Activated CD8-positive, alpha-beta memory T cell treated with anti-CD3 and anti-CD28 coated beads for 36 hours (primary cell): Measurements from ENCODE around the gene RAD51AP2. TPM values are rescaled to one million over a fixed set of nuclear protein-coding genes. Genes with fewer than 3 reads are reported as not detected.
"Not testable (repeated sequence)": the region's sequence is repeated elsewhere in the genome, so short reads cannot be mapped to it uniquely, and the experiment has no call there.

Experiments used
- CTCF ChIA-PET: fragments of 350-600 bp; sonication (Branson Sonifier 250); formaldehyde crosslinking; loops from one replicate; lab custom pipeline; 2021; ENCODE audit warnings: antibody characterized with exemption; lab: Charles Lee
- POLR2A ChIA-PET: fragments of 350-600 bp; sonication (Branson Sonifier 250); formaldehyde crosslinking; loops from one replicate; lab custom pipeline; 2021; ENCODE audit warnings: antibody characterized with exemption; lab: Charles Lee
- total RNA-seq, 2 experiments: library from RNA; stranded (reverse); gene quantifications; one replicate each; pipeline ENCODE4 v1.2.3, GENCODE V29; 2021

The RAD51AP2 gene
- not detected for total RNA-seq

DNA sequence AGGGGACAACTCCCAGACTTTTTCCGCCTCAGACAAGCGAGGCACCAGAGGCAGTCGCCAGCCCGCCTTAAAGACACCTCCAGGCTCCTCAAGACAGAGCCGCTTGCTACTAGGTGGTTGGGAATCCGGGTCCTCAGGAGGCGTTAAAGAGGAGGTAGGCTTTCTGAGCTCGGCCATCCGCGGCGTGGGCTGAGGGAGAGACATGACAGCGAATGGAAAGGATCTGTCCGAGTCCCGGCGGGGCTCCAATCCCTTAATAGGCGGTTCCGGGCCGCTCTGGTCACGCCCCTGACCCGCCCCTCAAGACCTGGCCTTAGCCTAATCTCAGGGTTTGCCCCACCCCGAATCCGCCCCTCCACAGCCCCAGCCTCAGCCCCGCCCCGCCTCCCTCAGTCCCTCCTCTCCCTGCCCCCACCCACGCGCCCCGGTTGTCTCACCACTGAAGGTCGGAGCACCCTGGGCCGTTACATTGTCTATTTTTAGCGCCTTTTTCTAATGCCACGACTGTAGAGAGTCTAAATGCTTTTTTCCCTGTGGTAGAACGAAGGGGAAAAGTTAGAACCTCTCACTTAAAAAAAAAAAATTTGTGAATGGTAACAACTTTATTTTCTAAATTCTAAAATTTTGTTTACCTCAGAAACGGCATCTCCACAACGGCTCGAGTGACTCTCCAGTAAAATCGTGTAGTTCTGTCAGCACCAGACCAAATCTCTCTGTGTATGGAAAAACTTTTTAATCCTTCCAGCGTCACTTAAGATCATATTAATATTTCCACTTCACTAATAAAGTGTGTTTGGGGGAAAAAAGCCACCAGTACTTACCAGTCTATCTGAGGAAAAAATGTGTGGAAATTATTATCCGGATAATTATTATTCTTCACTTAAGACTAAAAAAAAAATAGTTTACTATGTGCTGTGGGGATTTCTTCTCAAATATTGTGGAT lies at the start of gene RAD51AP2:
RAD51AP2 (minus strand) TSS at position 229 of the 943 bp plus-strand sequence; CDS start at position 204, 25 bp downstream.
- POLR2A ChIA-PET, result no interaction called here
- CTCF ChIA-PET, result no interaction called here

GRCh38 chr2:17565726-17566125 lies 47.5 kb upstream of the RAD51AP2 start:
- CTCF ChIA-PET, POLR2A ChIA-PET: not testable (repeated sequence)

GRCh38 chr2:17558878-17559277 lies 40.6 kb upstream of the RAD51AP2 start:
- POLR2A ChIA-PET, result no interaction called here
- CTCF ChIA-PET, result no interaction called here

- ChIA-PET POLR2A (no interaction called here), CTCF (no interaction called here)
Measured at GRCh38 chr2:17558053-17558452, 39.8 kb upstream of the RAD51AP2 start.

DNA sequence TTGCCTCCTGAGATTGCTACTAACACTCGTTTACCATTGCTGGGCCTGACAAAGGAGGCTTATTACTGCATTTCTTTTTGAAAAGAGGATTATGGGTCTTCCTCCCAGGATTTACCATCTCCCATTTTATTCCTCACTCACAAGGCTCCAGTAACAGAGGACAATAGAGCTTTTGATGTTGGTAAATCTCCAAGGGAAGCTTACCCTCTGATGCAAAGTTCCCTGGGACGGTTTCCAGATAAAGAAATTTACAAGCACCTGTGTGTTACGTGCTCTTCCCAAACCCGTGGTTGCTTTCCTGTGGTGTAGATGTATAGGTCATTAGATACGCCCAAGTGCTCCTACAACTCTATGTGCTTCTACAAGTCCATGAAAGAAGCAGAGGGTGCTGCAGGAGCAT lies 39.4 kb upstream of the RAD51AP2 start:
- ChIA-PET POLR2A (no interaction called here), CTCF (no interaction called here)

- POLR2A ChIA-PET, result no interaction called here
Measured at GRCh38 chr2:17555150-17555549, 36.9 kb upstream of the RAD51AP2 start.

GRCh38 chr2:17550907-17551306 lies 32.7 kb upstream of the RAD51AP2 start:
- POLR2A ChIA-PET, result no interaction called here

More at GRCh38 chr2:17555150-17555549, 36.9 kb upstream of the RAD51AP2 start:
- CTCF ChIA-PET, result no interaction called here

GRCh38 chr2:17547737-17548136 lies 29.5 kb upstream of the RAD51AP2 start:
- POLR2A ChIA-PET, result no interaction called here
- CTCF ChIA-PET, result no interaction called here

More at GRCh38 chr2:17550907-17551306, 32.7 kb upstream of the RAD51AP2 start:
- CTCF ChIA-PET, result no interaction called here

DNA sequence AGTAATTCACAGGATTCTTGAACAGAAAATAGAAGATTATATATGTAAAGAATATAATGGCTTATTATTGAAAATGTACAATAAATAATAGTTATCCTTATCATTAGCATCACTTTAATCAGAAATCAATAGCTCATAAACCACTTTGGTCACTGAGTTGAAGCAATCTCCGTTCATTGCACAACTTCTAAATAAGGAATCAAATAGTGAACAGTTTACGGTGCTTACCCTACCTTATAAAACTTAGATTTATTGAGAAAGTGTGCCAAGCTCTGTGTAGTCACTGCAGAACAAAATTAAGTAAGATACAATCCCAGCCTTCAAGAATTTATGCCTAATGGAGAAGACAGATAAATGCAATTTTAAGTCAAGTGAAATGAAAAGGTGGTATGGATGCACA lies 29.0 kb upstream of the RAD51AP2 start:
- POLR2A ChIA-PET, result no interaction called here
- CTCF ChIA-PET, result no interaction called here

GRCh38 chr2:17545680-17546613 lies 27.7 kb upstream of the RAD51AP2 start:
- ChIA-PET POLR2A (no interaction called here), CTCF (no interaction called here)

GRCh38 chr2:17544256-17544655 lies 26.0 kb upstream of the RAD51AP2 start:
- ChIA-PET CTCF (no interaction called here), POLR2A (no interaction called here)

- CTCF ChIA-PET, result no interaction called here
- POLR2A ChIA-PET, result no interaction called here
Measured at GRCh38 chr2:17543848-17544247, 25.6 kb upstream of the RAD51AP2 start.

DNA sequence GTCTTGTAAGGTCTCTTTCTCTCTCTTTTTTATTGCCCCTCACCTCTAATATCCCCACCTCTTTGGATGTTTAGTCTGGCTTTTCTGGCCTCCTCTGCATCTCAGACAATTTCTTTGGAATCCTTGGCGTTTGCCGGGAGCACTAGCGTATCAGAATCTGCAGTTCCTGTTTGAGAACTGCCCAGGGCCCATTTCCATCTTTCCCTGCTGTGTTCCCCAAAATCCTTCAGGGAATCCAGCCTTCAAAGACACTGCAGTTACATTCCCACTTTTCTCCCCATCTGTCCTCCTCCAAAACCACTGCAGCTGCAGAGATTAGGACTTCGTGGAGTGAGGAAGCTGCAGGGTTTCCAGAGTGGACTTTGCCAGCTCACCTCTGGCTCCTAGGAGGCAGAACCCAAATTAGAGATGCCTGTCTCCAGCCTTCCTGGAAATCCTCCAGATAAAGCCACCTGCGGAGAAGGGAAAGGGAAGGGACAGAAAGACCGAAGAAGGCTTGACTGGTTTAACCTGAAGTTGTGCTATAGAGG lies 25.0 kb upstream of the RAD51AP2 start:
- ChIA-PET CTCF (no interaction called here), POLR2A (no interaction called here)

GRCh38 chr2:17542471-17542870 lies 24.2 kb upstream of the RAD51AP2 start:
- CTCF ChIA-PET, result no interaction called here
- POLR2A ChIA-PET, result no interaction called here

GRCh38 chr2:17541531-17541950 lies 23.3 kb upstream of the RAD51AP2 start:
- ChIA-PET CTCF (no interaction called here), POLR2A (no interaction called here)

DNA sequence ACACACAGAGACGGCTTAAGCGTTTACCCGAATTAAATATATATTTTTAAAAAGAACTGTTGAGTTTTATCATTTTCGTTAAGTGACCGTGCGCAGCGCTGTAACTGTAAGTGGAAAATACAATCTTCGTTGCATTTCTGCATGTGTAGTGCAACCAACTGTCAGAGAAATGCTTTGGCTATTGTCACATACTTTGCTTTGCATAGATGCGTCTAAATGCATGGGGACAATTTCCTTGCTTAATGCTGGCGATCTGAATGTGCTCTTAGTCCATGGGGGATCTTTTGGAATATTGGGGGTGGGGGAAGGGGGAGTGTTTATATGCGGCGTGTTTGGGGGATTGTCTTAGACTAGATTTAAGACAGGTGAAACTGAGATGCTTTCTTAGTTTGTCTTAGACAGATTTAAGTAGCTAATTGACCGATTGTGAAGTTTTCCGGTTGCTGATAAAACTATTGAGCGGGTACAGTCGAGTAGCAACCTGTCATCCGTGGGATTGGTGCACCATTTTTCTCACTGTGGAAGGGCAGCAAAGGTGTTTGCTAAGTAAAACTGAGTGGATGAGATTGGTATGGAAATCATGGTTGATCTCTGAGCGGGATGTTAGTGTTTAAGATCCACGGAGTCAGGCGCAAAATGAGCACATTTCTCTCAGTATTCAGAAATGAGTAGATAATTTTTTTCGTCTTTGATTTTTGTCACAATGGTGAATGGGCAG lies 22.7 kb upstream of the RAD51AP2 start:
- POLR2A ChIA-PET, result no interaction called here
- CTCF ChIA-PET, result no interaction called here

- CTCF ChIA-PET, result no interaction called here
- POLR2A ChIA-PET, result no interaction called here
Measured at GRCh38 chr2:17540093-17540812, 22.0 kb upstream of the RAD51AP2 start, which contains the start of gene VSNL1. VSNL1 (plus strand) TSS chr2:17540696; CDS start chr2:17592075, 51,379 bp downstream.

DNA sequence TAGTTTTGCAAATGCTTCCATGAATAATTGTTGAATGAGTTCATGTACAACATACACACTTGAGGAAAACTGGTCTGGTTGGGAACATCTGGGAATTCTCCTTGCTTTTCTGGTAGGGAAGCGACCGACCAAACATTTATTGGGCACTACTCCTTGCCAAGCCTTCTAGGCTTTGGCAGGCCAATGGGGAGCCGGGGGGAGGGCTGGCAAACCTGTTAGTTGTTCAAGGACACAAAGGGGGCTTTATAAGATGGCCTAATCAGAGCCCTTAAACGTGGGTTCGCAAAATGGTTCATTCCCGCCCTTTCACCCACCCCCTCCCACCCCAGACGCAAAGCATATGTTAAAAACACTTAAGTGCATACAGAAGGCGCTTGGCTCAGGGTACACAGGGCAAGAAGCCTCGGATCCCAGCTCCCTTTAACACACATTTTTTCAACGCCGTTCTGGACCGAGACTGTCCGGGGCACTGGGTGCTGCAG lies 21.4 kb upstream of the RAD51AP2 start:
- POLR2A ChIA-PET, result no interaction called here
- CTCF ChIA-PET, result no interaction called here
